ENCODE data around the gene STAT5B. TPM values are rescaled to one million over a fixed set of nuclear protein-coding genes. Genes with fewer than 3 reads are reported as not detected.

Gene STAT5B
- total and polyA plus RNA-seq, 9 of the 15 experiments (the other 6 are each of a cell fraction or from before 2014, with no cell fraction given), result 20.8 to 176 (median 92.4) TPM

- ChIA-PET POLR2A (no interaction called here), CTCF (ENCODE audit: low intra/inter-chr PET ratio) (no interaction called here)
- H4K20me1 ChIP-seq (replicated peaks; ENCODE audit: control insufficient read depth, insufficient read depth, low read length), result no peaks in the 10 kb centered on the region
- ATAC-seq (no peak), FAIRE-seq (no peak), DNase-seq (ENCODE audit: extremely low read depth in 1 of 4, low spot score in 3 of 4) (no peak)
- no peaks in the 10 kb centered on the region for H3K79me2 ChIP-seq (ENCODE audit: control insufficient read depth, insufficient read depth, low read length)
- no peak overlapping the region for H3K4me3 ChIP-seq
- H3K9me1 ChIP-seq (ENCODE audit: control insufficient read depth, insufficient read depth, low read length), result no peaks in the 10 kb centered on the region
- WGBS (ENCODE audit: insufficient coverage, low coverage, missing lambda C conversion rate), result 95% methylated on average over 6 of the region's 6 CpGs
- TF ChIP-seq ILK (tag; IDR thresholded peaks at IDR 0.05; ENCODE audit: borderline replicate concordance, low read depth) (no peak), SIN3B (IDR thresholded peaks at IDR 0.05; ENCODE audit: low read depth) (no peak), NFIC (IDR thresholded peaks at IDR 0.05) (no peak), HCFC1 (IDR thresholded peaks at IDR 0.05; ENCODE audit: low read depth, low read length) (no peak), NR2C1 (IDR thresholded peaks at IDR 0.05) (no peak), NR2C1 (tag; IDR thresholded peaks at IDR 0.05) (no peak), BRD9 (IDR thresholded peaks at IDR 0.05; ENCODE audit: low read depth, partially characterized antibody) (no peak), ZC3H4 (CRISPR knock-in tag; IDR thresholded peaks at IDR 0.05; ENCODE audit: borderline replicate concordance) (no peak), CHD2 (IDR thresholded peaks at IDR 0.05; ENCODE audit: low read depth, low read length) (no peak)
- TF ChIP-seq, protein P1, sequence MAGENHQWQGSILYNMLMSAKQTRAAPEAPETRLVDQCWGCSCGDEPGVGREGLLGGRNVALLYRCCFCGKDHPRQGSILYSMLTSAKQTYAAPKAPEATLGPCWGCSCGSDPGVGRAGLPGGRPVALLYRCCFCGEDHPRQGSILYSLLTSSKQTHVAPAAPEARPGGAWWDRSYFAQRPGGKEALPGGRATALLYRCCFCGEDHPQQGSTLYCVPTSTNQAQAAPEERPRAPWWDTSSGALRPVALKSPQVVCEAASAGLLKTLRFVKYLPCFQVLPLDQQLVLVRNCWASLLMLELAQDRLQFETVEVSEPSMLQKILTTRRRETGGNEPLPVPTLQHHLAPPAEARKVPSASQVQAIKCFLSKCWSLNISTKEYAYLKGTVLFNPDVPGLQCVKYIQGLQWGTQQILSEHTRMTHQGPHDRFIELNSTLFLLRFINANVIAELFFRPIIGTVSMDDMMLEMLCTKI (IDR thresholded peaks at IDR 0.05; ENCODE audit: partially characterized antibody), result no peak
- TF ChIP-seq, protein P2, sequence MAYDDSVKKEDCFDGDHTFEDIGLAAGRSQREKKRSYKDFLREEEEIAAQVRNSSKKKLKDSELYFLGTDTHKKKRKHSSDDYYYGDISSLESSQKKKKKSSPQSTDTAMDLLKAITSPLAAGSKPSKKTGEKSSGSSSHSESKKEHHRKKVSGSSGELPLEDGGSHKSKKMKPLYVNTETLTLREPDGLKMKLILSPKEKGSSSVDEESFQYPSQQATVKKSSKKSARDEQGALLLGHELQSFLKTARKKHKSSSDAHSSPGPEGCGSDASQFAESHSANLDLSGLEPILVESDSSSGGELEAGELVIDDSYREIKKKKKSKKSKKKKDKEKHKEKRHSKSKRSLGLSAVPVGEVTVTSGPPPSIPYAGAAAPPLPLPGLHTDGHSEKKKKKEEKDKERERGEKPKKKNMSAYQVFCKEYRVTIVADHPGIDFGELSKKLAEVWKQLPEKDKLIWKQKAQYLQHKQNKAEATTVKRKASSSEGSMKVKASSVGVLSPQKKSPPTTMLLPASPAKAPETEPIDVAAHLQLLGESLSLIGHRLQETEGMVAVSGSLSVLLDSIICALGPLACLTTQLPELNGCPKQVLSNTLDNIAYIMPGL (CRISPR knock-in tag; IDR thresholded peaks at IDR 0.05), result no peak
- TF ChIP-seq, protein P3, sequence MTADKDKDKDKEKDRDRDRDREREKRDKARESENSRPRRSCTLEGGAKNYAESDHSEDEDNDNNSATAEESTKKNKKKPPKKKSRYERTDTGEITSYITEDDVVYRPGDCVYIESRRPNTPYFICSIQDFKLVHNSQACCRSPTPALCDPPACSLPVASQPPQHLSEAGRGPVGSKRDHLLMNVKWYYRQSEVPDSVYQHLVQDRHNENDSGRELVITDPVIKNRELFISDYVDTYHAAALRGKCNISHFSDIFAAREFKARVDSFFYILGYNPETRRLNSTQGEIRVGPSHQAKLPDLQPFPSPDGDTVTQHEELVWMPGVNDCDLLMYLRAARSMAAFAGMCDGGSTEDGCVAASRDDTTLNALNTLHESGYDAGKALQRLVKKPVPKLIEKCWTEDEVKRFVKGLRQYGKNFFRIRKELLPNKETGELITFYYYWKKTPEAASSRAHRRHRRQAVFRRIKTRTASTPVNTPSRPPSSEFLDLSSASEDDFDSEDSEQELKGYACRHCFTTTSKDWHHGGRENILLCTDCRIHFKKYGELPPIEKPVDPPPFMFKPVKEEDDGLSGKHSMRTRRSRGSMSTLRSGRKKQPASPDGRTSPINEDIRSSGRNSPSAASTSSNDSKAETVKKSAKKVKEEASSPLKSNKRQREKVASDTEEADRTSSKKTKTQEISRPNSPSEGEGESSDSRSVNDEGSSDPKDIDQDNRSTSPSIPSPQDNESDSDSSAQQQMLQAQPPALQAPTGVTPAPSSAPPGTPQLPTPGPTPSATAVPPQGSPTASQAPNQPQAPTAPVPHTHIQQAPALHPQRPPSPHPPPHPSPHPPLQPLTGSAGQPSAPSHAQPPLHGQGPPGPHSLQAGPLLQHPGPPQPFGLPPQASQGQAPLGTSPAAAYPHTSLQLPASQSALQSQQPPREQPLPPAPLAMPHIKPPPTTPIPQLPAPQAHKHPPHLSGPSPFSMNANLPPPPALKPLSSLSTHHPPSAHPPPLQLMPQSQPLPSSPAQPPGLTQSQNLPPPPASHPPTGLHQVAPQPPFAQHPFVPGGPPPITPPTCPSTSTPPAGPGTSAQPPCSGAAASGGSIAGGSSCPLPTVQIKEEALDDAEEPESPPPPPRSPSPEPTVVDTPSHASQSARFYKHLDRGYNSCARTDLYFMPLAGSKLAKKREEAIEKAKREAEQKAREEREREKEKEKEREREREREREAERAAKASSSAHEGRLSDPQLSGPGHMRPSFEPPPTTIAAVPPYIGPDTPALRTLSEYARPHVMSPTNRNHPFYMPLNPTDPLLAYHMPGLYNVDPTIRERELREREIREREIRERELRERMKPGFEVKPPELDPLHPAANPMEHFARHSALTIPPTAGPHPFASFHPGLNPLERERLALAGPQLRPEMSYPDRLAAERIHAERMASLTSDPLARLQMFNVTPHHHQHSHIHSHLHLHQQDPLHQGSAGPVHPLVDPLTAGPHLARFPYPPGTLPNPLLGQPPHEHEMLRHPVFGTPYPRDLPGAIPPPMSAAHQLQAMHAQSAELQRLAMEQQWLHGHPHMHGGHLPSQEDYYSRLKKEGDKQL (CRISPR knock-in tag; IDR thresholded peaks at IDR 0.05; ENCODE audit: borderline replicate concordance), result no peak
- TF ChIP-seq, protein P4, sequence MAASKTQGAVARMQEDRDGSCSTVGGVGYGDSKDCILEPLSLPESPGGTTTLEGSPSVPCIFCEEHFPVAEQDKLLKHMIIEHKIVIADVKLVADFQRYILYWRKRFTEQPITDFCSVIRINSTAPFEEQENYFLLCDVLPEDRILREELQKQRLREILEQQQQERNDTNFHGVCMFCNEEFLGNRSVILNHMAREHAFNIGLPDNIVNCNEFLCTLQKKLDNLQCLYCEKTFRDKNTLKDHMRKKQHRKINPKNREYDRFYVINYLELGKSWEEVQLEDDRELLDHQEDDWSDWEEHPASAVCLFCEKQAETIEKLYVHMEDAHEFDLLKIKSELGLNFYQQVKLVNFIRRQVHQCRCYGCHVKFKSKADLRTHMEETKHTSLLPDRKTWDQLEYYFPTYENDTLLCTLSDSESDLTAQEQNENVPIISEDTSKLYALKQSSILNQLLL (CRISPR knock-in tag; IDR thresholded peaks at IDR 0.05; ENCODE audit: borderline replicate concordance), result no peak
- H3K36me3 ChIP-seq (ENCODE audit: control insufficient read depth, insufficient read depth, low read length), result peaks cover 97% of the 10 kb centered on the region
- BruUV-seq (replicated peaks), result no TSS peak
- no peak overlapping the region for H2AFZ ChIP-seq (ENCODE audit: low read depth, low read length)
- no peaks in the 10 kb centered on the region for H3K9me3 ChIP-seq (replicated peaks; ENCODE audit: control insufficient read depth, insufficient read depth, low read depth, low read length)
- no peak overlapping the region for H3K9ac ChIP-seq (ENCODE audit: insufficient read depth in 1 of 2, low read depth in 2 of 2, low read length in 2 of 2)
- H3K4me2 ChIP-seq (ENCODE audit: insufficient read depth, low read length), result no peak overlapping the region
- H3K4me1 ChIP-seq (replicated peaks in 1 of 2; ENCODE audit: control insufficient read depth in 2 of 2, insufficient read depth in 2 of 2, low read length in 2 of 2), result no peaks in the 10 kb centered on the region
- intact Hi-C loops (cut with micrococcal nuclease) (no loop called here), in situ Hi-C loops (cut with MboI) (no loop called here)
- H3K27ac ChIP-seq (ENCODE audit: extremely low read depth, low read depth, low read length), result no peak overlapping the region
- H3K27me3 ChIP-seq (ENCODE audit: control insufficient read depth in 2 of 2, insufficient read depth in 2 of 2, low read length in 2 of 2), result no peaks in the 10 kb centered on the region
Observed at GRCh38 chr17:42210046-42210445, 66.1 kb downstream of the STAT5B start.

All from K562 (cell line).